Measurements from ENCODE around the gene MCFD2. TPM values are rescaled to one million over a fixed set of nuclear protein-coding genes. Genes with fewer than 3 reads are reported as not detected.

The MCFD2 gene
- total RNA-seq, 2 donors from 2014 or later: 42.2 to 73.7 TPM

GRCh38 chr2:46858702-46859090, 56.9 kb downstream of the MCFD2 start:
- ATAC-seq (no peak), DNase-seq (no peak)
- Histone ChIP-seq H3K4me1 (no peaks in the 10 kb centered on the region), H3K27me3 (no peaks in the 10 kb centered on the region), H3K36me3 (replicated peaks in 1 of 2; ENCODE audit: insufficient read depth in 1 of 2, low read depth in 2 of 2) (no peaks in the 10 kb centered on the region), H3K9me3 (no peaks in the 10 kb centered on the region), H3K27ac (no peak overlapping the region), H3K4me3 (no peak overlapping the region)
- intact Hi-C loops (cut with DNase I): no loop called here
- TF ChIP-seq POLR2A (IDR thresholded peaks at IDR 0.05) (no peak), CTCF (IDR thresholded peaks at IDR 0.05) (no peak)
- WGBS, 2 donors: 87 to 90% methylated on average over 4 of the region's 4 CpGs

- no peak overlapping the region for H3K4me3 ChIP-seq
- no peaks in the 10 kb centered on the region for H3K4me1 ChIP-seq
- DNase-seq (no peak), ATAC-seq (no peak)
- no peak for TF ChIP-seq CTCF (IDR thresholded peaks at IDR 0.05)
- no peak for TF ChIP-seq POLR2A (IDR thresholded peaks at IDR 0.05)
- no peaks in the 10 kb centered on the region for H3K36me3 ChIP-seq (replicated peaks in 1 of 2; ENCODE audit: insufficient read depth in 1 of 2, low read depth in 2 of 2)
- 80 to 83% methylated on average over 13 of the region's 13 CpGs for WGBS, 2 donors
- no peak overlapping the region for H3K27ac ChIP-seq
- intact Hi-C loops (cut with DNase I): no loop called here
- H3K9me3 ChIP-seq: no peaks in the 10 kb centered on the region
- no peaks in the 10 kb centered on the region for H3K27me3 ChIP-seq
Measured at GRCh38 chr2:46857871-46858701, 57.5 kb downstream of the MCFD2 start.

- no peak for TF ChIP-seq CTCF (IDR thresholded peaks at IDR 0.05)
- TF ChIP-seq POLR2A (IDR thresholded peaks at IDR 0.05): no peak
- H3K4me1 ChIP-seq: peaks cover 1% of the 10 kb centered on the region
- 89 to 97% methylated on average over 3 of the region's 3 CpGs for WGBS, 2 donors
- H3K4me3 ChIP-seq: no peak overlapping the region
- peak overlapping the region in 1 of 4 donors; percentile 64 for H3K27ac ChIP-seq
- no peaks in the 10 kb centered on the region for H3K27me3 ChIP-seq
- no peaks in the 10 kb centered on the region for H3K9me3 ChIP-seq
- intact Hi-C loops (cut with DNase I): no loop called here
- ATAC-seq (no peak), DNase-seq (no peak)
- no peaks in the 10 kb centered on the region for H3K36me3 ChIP-seq (replicated peaks in 1 of 2; ENCODE audit: insufficient read depth in 1 of 2, low read depth in 2 of 2)
Measured at GRCh38 chr2:46856336-46856735, 59.3 kb downstream of the MCFD2 start.

- ATAC-seq (no peak), DNase-seq (no peak)
- Histone ChIP-seq H3K36me3 (replicated peaks in 1 of 2; ENCODE audit: insufficient read depth in 1 of 2, low read depth in 2 of 2) (no peaks in the 10 kb centered on the region), H3K9me3 (no peaks in the 10 kb centered on the region), H3K27me3 (no peaks in the 10 kb centered on the region), H3K4me1 (peaks cover 7% of the 10 kb centered on the region), H3K4me3 (no peak overlapping the region), H3K27ac (peak overlapping the region in 3 of 4 donors; percentile 32 to 64 (median 61))
- intact Hi-C loops (cut with DNase I): no loop called here
- 91 to 100% methylated on average over 1 of the region's 1 CpG for WGBS, 2 donors
- TF ChIP-seq CTCF (IDR thresholded peaks at IDR 0.05): no peak
- TF ChIP-seq POLR2A (IDR thresholded peaks at IDR 0.05): no peak
Measured at GRCh38 chr2:46855805-46856204, 59.8 kb downstream of the MCFD2 start.

GRCh38 chr2:46854260-46854659, 61.3 kb downstream of the MCFD2 start:
- Histone ChIP-seq H3K27ac (peak overlapping the region in 3 of 4 donors; percentile 5 to 61 (median 36)), H3K27me3 (no peaks in the 10 kb centered on the region), H3K4me3 (no peak overlapping the region), H3K9me3 (no peaks in the 10 kb centered on the region), H3K4me1 (peaks cover 22% of the 10 kb centered on the region), H3K36me3 (replicated peaks in 1 of 2; ENCODE audit: insufficient read depth in 1 of 2, low read depth in 2 of 2) (no peaks in the 10 kb centered on the region)
- no peak for ATAC-seq
- intact Hi-C loops (cut with DNase I): no loop called here
- no peak for DNase-seq
- WGBS, 2 donors: 63 to 70% methylated on average over 3 of the region's 3 CpGs
- TF ChIP-seq CTCF (IDR thresholded peaks at IDR 0.05) (no peak), POLR2A (IDR thresholded peaks at IDR 0.05) (no peak)

Measured in body of pancreas (tissue), 4 donors.